ENCODE results near the gene GBE1.
"Not testable (repeated sequence)": the region's sequence is repeated elsewhere in the genome, so short reads cannot be mapped to it uniquely, and the experiment has no call there.

Gene GBE1

DNA sequence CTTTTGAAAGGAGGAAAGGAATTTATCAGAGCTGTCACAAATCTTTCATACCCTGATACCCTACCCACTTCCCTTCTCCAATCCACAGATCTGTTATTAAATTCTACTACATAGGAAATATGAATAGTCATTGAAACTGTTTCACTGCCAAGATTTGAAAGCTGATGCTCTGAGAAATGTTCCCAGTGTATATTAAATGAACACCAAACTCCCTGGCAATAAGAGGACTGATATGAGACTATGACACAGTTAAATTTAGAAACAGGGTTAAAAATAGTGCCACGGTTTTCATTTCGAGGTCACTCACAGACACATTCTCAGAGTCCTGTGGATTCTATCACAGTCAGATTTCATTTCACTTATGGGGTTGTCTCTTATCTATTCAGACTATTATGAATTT lies 27.2 kb upstream of the GBE1 start:
- TF ChIP-seq, protein P1, sequence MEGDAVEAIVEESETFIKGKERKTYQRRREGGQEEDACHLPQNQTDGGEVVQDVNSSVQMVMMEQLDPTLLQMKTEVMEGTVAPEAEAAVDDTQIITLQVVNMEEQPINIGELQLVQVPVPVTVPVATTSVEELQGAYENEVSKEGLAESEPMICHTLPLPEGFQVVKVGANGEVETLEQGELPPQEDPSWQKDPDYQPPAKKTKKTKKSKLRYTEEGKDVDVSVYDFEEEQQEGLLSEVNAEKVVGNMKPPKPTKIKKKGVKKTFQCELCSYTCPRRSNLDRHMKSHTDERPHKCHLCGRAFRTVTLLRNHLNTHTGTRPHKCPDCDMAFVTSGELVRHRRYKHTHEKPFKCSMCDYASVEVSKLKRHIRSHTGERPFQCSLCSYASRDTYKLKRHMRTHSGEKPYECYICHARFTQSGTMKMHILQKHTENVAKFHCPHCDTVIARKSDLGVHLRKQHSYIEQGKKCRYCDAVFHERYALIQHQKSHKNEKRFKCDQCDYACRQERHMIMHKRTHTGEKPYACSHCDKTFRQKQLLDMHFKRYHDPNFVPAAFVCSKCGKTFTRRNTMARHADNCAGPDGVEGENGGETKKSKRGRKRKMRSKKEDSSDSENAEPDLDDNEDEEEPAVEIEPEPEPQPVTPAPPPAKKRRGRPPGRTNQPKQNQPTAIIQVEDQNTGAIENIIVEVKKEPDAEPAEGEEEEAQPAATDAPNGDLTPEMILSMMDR (IDR thresholded peaks at IDR 0.05; ENCODE audit: low read depth, low read length) = no peak
- DNase-seq (ENCODE audit: low read depth in 2 of 2) = no peak
- H3K4me3 ChIP-seq (replicated peaks in 1 of 2; ENCODE audit: low read depth in 2 of 2, low read length in 2 of 2) = no peak overlapping the region

DNA sequence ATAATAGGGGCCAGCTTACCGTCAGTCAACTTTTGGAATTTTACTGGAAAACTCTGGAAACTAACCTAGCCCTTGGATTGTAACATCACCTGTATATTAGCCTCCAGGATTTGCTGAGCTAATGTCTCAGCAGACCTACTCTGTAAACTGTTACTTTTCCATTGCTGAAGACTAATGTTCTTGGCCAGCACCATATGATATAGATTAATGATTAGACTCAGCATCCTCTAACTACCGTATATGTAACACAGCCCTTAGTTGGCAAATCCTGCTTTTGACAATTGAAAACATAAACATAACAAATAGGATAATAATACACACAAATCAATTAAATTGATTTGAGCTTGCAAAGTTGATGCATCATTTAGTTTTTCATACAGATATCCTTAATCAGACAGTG lies 26.6 kb upstream of the GBE1 start:
- no peak for DNase-seq (ENCODE audit: low read depth in 2 of 2)
- no peak overlapping the region for H3K4me3 ChIP-seq (replicated peaks in 1 of 2; ENCODE audit: low read depth in 2 of 2, low read length in 2 of 2)
- TF ChIP-seq, protein P1 (IDR thresholded peaks at IDR 0.05; ENCODE audit: low read depth, low read length) = no peak

DNA sequence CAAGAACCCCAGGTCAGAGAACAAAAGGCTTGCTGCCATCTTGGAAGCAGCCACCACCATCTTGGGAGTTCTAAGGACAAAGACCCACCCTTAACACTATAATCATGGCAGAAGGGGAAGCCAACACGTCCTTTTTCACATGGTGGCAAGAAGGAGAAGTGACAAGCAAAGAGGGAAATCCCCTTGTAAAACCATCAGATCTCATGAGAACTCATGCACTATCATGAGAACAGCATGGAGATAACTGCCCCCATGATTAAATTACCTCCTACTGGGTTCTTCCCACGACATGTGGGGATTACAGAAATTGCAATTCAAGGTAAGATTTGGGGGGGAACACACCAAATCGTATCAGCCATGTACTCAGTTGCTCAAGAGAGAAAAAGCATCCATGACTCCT lies 21.1 kb upstream of the GBE1 start:
- no peak for DNase-seq (ENCODE audit: low read depth in 2 of 2)
- H3K4me3 ChIP-seq (replicated peaks in 1 of 2; ENCODE audit: low read depth in 2 of 2, low read length in 2 of 2) = no peak overlapping the region
- TF ChIP-seq, protein P1 (IDR thresholded peaks at IDR 0.05; ENCODE audit: low read depth, low read length) = no peak

DNA sequence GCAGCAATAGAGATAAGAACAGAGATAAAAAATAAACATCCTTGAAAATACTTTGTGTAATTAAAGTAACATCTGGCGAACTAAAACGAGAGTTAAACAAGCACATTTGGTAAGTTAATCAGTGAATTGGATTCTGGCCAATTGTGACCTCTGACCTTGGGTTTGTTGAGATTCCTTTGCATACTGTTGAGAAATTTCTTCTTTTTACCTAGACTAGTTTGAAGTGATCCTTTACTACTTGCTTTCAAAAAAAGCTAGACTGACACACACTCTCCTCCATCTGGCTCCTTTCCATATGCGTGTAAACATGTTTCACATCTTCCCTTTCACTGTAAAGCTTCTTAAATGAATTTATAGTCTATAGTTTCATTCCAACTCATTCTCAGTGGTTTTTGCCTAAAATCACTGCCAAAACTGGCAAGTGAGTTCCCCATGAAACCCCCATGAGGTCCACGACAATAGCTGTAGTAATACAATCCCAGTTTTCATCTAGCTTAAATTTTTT lies 17.3 kb upstream of the GBE1 start:
- peak; percentile 35 to 43 for DNase-seq (ENCODE audit: low read depth in 2 of 2)
- no peak overlapping the region for H3K4me3 ChIP-seq (replicated peaks in 1 of 2; ENCODE audit: low read depth in 2 of 2, low read length in 2 of 2)
- TF ChIP-seq, protein P1 (IDR thresholded peaks at IDR 0.05; ENCODE audit: low read depth, low read length) = no peak

DNA sequence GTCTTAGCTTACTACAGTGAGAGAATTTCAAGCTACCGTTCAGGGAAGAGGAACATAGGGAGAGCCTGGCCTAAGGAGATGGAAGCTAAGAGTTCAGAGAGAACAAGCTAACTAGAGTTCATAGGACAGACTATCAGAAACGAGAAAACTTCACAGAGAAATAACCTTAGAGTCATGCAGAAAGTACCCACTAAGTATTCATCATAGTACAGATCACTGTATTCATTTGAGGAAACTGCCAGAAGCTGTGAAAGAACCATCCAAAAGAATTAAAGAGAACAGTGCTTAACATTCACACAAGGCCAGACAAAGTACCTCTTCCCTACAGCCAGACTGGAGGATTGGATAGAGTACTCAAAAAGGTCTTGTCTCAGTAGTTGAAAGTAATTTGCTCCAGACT lies 15.2 kb upstream of the GBE1 start:
- no peak for DNase-seq (ENCODE audit: low read depth in 2 of 2)
- TF ChIP-seq, protein P1 (IDR thresholded peaks at IDR 0.05; ENCODE audit: low read depth, low read length) = no peak
- H3K4me3 ChIP-seq (replicated peaks in 1 of 2; ENCODE audit: low read depth in 2 of 2, low read length in 2 of 2) = no peak overlapping the region

DNA sequence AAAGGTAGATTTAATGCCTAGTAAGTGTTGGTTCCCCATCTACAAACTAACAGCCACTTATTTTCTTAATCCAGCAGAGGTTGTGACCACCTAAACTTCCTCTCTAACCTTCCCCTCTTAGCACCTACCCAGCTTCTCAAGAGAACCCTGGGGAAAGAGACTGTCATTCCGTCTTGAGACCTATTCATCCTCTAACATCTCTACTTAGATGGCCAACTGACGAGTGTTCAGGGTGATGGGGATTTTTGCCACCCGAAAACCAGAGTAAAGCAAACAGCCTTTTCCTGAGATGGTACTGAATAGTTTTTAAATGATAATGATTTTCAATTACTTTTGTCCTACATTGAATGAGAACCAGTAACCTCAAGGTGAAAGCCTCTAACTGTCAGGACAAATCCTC lies 9.3 kb upstream of the GBE1 start:
- no peak for DNase-seq (ENCODE audit: low read depth in 2 of 2)
- TF ChIP-seq, protein P1 (IDR thresholded peaks at IDR 0.05; ENCODE audit: low read depth, low read length) = no peak
- H3K4me3 ChIP-seq (replicated peaks in 1 of 2; ENCODE audit: low read depth in 2 of 2, low read length in 2 of 2) = no peak overlapping the region

DNA sequence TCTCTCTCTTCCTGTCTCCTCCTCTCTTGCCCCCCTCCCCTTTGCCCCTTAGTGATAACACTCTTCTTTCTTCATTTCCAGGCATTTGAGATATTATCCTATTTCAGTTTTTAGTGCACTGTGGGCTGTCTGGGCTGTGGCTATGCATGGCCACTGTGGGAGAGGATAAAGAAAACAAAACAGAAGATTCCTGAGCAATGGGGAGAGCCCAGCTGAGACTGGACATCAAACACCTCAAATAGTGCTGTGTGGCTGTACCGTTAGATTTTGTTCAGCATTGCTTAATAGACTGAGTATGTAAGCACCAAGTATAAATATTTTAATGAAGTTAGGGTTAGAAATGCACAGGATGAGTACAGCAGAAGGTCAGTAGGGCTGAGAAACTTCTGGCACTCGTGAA lies 7.9 kb upstream of the GBE1 start:
- H3K4me3 ChIP-seq (replicated peaks in 1 of 2; ENCODE audit: low read depth in 2 of 2, low read length in 2 of 2) = no peak overlapping the region
- no peak for DNase-seq (ENCODE audit: low read depth in 2 of 2)
- TF ChIP-seq, protein P1 (IDR thresholded peaks at IDR 0.05; ENCODE audit: low read depth, low read length) = no peak

DNA sequence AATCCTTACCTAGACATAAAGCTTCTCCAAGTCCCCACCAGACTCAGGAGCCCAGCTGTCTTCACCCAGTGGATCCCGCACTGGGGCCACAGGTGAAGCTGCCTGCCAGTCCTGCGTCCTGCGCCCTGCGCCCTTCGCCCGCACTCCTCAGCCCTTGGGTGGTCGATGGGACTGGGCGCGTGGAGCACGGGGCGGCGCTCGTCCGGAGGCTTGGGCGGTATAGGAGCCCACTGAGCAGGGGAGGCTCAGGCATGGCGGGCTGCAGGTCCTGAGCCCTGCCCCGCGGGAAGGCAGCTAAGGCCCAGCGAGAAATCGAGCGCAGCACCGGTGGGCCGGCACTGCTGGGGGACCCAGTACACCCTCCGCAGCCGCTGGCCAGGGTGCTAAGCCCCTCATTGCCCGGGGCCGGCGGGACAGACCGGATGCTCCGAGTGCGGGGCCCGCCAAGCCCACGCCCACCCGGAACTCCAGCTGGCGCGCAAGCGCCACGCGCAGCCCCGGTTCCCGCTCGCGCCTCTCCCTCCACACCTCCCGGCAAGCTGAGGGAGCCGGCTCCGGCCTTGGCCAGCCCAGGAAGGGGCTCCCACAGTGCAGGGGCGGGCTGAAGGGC lies 5.9 kb upstream of the GBE1 start:
- not testable (repeated sequence) for H3K4me3 ChIP-seq (replicated peaks in 1 of 2; ENCODE audit: low read depth in 2 of 2, low read length in 2 of 2); DNase-seq (ENCODE audit: low read depth in 2 of 2)
